Activated CD4-positive, alpha-beta T cell treated with anti-CD3 and anti-CD28 coated beads for 24 hours (primary cell): ENCODE results near the gene KLHL13.

ENCODE experiments used
- DNase-seq, 2 donors: peaks; one replicate each; pipeline ENCODE4 v3.0.0-alpha.2; 2020; ENCODE audit warnings: low read depth in 2 of 2

KLHL13 gene

GRCh38 chrX:117854806-117855205 is 261.8 kb downstream of the KLHL13 start:
- DNase-seq: no peak

- no peak for DNase-seq
Observed at GRCh38 chrX:117851025-117851424, 265.6 kb downstream of the KLHL13 start.
